A549 (cell line): ENCODE measurements around the gene ZNF446. TPM values are rescaled to one million over a fixed set of nuclear protein-coding genes. Genes with fewer than 3 reads are reported as not detected.

Experiments
- ATAC-seq, 2 experiments: fragments of 200-7000 bp in 1 of 2; fragments of >200 bp in 1 of 2; cut with Nextera tagmentation in 1 of 2; cut with Tn5 transposase in 1 of 2; 3 replicates each; pipeline versions ENCODE4 v1.8.0 to v1.9.1; 2018 to 2020; ENCODE audit warnings: mild to moderate bottlenecking in 1 of 2, moderate library complexity in 1 of 2
- CTCF ChIA-PET: fragments of 300-600 bp; sonication (Branson Sonifier 250); formaldehyde crosslinking; extraction: SDS; loops from one replicate; lab custom pipeline; 2021; ENCODE audit warnings: antibody characterized with exemption, inconsistent platforms; lab: Yijun Ruan, JAX
- POLR2A ChIA-PET: fragments of 350-600 bp; formaldehyde crosslinking; extraction: SDS; loops from one replicate; lab custom pipeline; 2021; ENCODE audit warnings: antibody characterized with exemption, inconsistent platforms; lab: Yijun Ruan, JAX
- DNase-seq, 2 experiments: peaks; one replicate each; pipeline versions ENCODE4 v3.0.0 to v3.0.0-alpha.2; 2011 to 2016; ENCODE audit warnings: low read depth in 1 of 2, low spot score in 1 of 2
- FAIRE-seq: peaks from 2 replicates; lab custom pipeline; 2011; peaks lifted over from hg19 to GRCh38; lab: Jason Lieb, UNC
- H3K27ac ChIP-seq, 2 experiments: fragments of >200 bp; sonication (Bioruptor Twin); formaldehyde crosslinking; 3 replicates each; pipeline ENCODE4 v1.5.1; 2016 to 2017
- H3K4me1 ChIP-seq: fragments of >200 bp; sonication (Bioruptor Twin); formaldehyde crosslinking; 3 replicates; pipeline ENCODE4 v1.6.1; 2016
- H3K4me2 ChIP-seq: fragments of >200 bp; sonication (Bioruptor Twin); formaldehyde crosslinking; 3 replicates; pipeline ENCODE4 v1.6.1; 2016
- H3K4me3 ChIP-seq: fragments of >200 bp; sonication (Bioruptor Twin); formaldehyde crosslinking; 3 replicates; pipeline ENCODE4 v1.5.1; 2016
- H3K9me3 ChIP-seq: fragments of >200 bp; sonication (Bioruptor Twin); formaldehyde crosslinking; 3 replicates; pipeline ENCODE4 v1.6.1; 2016
- CTCF ChIP-seq: fragments of >200 bp; sonication (Bioruptor Twin); formaldehyde crosslinking; IDR thresholded peaks from 3 replicates; pipeline ENCODE4 v1.5.1; 2016
- ELK1 ChIP-seq: fragments of 150-350 bp; IDR thresholded peaks from 2 replicates; pipeline ENCODE4 v1.6.1; 2014; ENCODE audit warnings: low read depth, mild to moderate bottlenecking, low read length
- FOSL2 ChIP-seq, 2 experiments: fragments of 450-650 bp in 1 of 2; fragments of >200 bp in 1 of 2; sonication (Bioruptor Twin) in 1 of 2; formaldehyde crosslinking; IDR thresholded peaks; 2 replicates each; pipeline versions ENCODE4 v1.5.0 to v1.6.1; 2016 to 2020; ENCODE audit warnings: mild to moderate bottlenecking in 1 of 2, moderate library complexity in 1 of 2
- FOXS1 ChIP-seq: fragments of 250-450 bp; sonication (Bioruptor Pico); IDR thresholded peaks from 2 replicates; pipeline ENCODE4 v1.5.0; 2020; ENCODE audit warnings: mild to moderate bottlenecking, moderate library complexity
- HOXB5 ChIP-seq: fragments of 250-450 bp; sonication (Bioruptor Pico); IDR thresholded peaks from 2 replicates; pipeline ENCODE4 v1.5.0; 2020; ENCODE audit warnings: mild to moderate bottlenecking, moderate library complexity
- JUNB ChIP-seq: fragments of >200 bp; sonication (Bioruptor Twin); formaldehyde crosslinking; IDR thresholded peaks from 2 replicates; pipeline ENCODE4 v1.6.1; 2016
- PHF8 ChIP-seq: fragments of 200-600 bp; sonication (generic); IDR thresholded peaks from 2 replicates; pipeline ENCODE4 v1.6.1; 2016; ENCODE audit warnings: low read depth, mild to moderate bottlenecking, antibody characterized with exemption, moderate library complexity, borderline replicate concordance
- POLR2AphosphoS2 ChIP-seq: conservative IDR thresholded peaks from 2 replicates; pipeline ENCODE4 v1.6.1; 2012; ENCODE audit warnings: low read length, improper control_type of control experiment, inconsistent platforms
- RAD21 ChIP-seq, 2 experiments: fragments of >200 bp in 1 of 2; sonication (Bioruptor Twin) in 1 of 2; formaldehyde crosslinking in 1 of 2; IDR thresholded peaks in 1 of 2; conservative IDR thresholded peaks in 1 of 2; 2 replicates in 1 of 2; 3 replicates in 1 of 2; pipeline ENCODE4 v1.6.1; 2012 to 2018; ENCODE audit warnings: inconsistent platforms in 1 of 2
- SREBF2 ChIP-seq: fragments of 450-650 bp; IDR thresholded peaks from 2 replicates; pipeline ENCODE4 v1.6.1; 2014; ENCODE audit warnings: mild to moderate bottlenecking, moderate library complexity
- TP53 ChIP-seq: fragments of 250-450 bp; sonication (Bioruptor Pico); IDR thresholded peaks from 2 replicates; pipeline ENCODE4 v1.5.0; 2021; ENCODE audit warnings: mild to moderate bottlenecking, moderate library complexity
- WGBS: methylation state at CpG from one replicate; pipeline ENCODE4 v1.1.6; 2017; ENCODE audit errors: missing lambda C conversion rate; 5-methylcytosine and 5-hydroxymethylcytosine counted together
- polyA plus RNA-seq, 4 experiments: library from polyadenylated mRNA; depleted of rRNA in 3 of 4; stranded (reverse); fragments of >200 nt; fragmentation: RNase III in 1 of 4; extraction: RNeasy Plus Mini Kit Qiagen cat#74134 plus additional on column Dnase treatment in 1 of 4; gene quantifications; 2 replicates in 3 of 4; 3 replicates in 1 of 4; pipeline ENCODE4 v1.2.3, GENCODE V29; 2011 to 2017

ZNF446 gene
- polyA plus RNA-seq, 2 of the 4 experiments (the other 2 are of a cell fraction): 6.2 to 11.0 TPM

- Histone ChIP-seq H3K9me3 (no peaks in the 10 kb centered on the region), H3K27ac (peak overlapping the region in 1 of 2 experiments; percentile 92; a peak in 1 of 6 replicates), H3K4me1 (peaks cover 20% of the 10 kb centered on the region), H3K4me3 (no peak overlapping the region), H3K4me2 (peak overlapping the region; percentile 98; the same call in 2 of the 3 replicates)
- ChIA-PET POLR2A (interaction anchor here (0.6 kb wide), 1 partner anchor 131 kb away, joined by 3 read pairs; no protein-coding TSS in a partner anchor), CTCF (interaction anchor here (0.8 to 8.6 kb wide), 11 partner anchors 9 to 79 kb away, joined by 3 to 222 read pairs (median 8); partner anchors contain the start of genes CHMP2A, SLC27A5, TRIM28 and ZNF446)
- no peak for TF ChIP-seq PHF8
- TF ChIP-seq POLR2AphosphoS2: no peak
- no peak for TF ChIP-seq TP53 (CRISPR knock-in tag)
- TF ChIP-seq CTCF: peak; percentile 14; the same call in 1 of the 3 replicates
- no peak for ATAC-seq
- no peak for DNase-seq
- WGBS: 96% methylated on average over 56 of the region's 65 CpGs
- no peak for FAIRE-seq
Measured at GRCh38 chr19:58516964-58517833, 41.0 kb downstream of the ZNF446 start.

- ChIA-PET CTCF (interaction anchor here (0.7 to 8.6 kb wide), 46 partner anchors 11 to 1115 kb away, joined by 3 to 222 read pairs (median 8); partner anchors contain the start of genes CHMP2A, SLC27A5, TRIM28 and ZNF446), POLR2A (interaction anchor here (0.5 to 5.7 kb wide), 15 partner anchors 13 to 213 kb away, joined by 3 to 184 read pairs (median 9); partner anchors contain the start of genes CHMP2A, ERVK3-1, MZF1 and TRIM28)
- peak overlapping the region; percentile 86 to 92 for H3K27ac ChIP-seq
- H3K4me3 ChIP-seq: peak overlapping the region; percentile 65
- no peaks in the 10 kb centered on the region for H3K9me3 ChIP-seq
- FAIRE-seq (no peak), ATAC-seq (no peak), DNase-seq (no peak)
- peak overlapping the region; percentile 98 for H3K4me2 ChIP-seq
- no peak for TF ChIP-seq FOSL2 (IDR thresholded peaks at IDR 0.05)
- no peak for TF ChIP-seq FOSL2 (CRISPR knock-in tag; IDR thresholded peaks at IDR 0.05)
- TF ChIP-seq ELK1: no peak
- TF ChIP-seq POLR2AphosphoS2: no peak
- no peak for TF ChIP-seq TP53 (CRISPR knock-in tag)
- TF ChIP-seq FOXS1 (CRISPR knock-in tag): no peak
- TF ChIP-seq JUNB: no peak
- TF ChIP-seq HOXB5: no peak
- whole genome bisulfite sequencing: 14% methylated on average over 22 of the region's 22 CpGs
- H3K4me1 ChIP-seq: peaks cover 20% of the 10 kb centered on the region
Measured at GRCh38 chr19:58518256-58519086, 42.3 kb downstream of the ZNF446 start.

GRCh38 chr19:58519087-58519354 is 42.9 kb downstream of the ZNF446 start:
- FAIRE-seq (no peak), DNase-seq (peak; percentile 85 to 91), ATAC-seq (peak; percentile 62 to 74)
- H3K4me3 ChIP-seq: peak overlapping the region; percentile 65
- POLR2A ChIA-PET: interaction anchor here (0.5 to 5.7 kb wide), 18 partner anchors 8 to 214 kb away, joined by 3 to 184 read pairs (median 9); partner anchors contain the start of genes CHMP2A, ERVK3-1, MZF1 and SLC27A5
- 1% methylated on average over 14 of the region's 14 CpGs for WGBS
- peak overlapping the region; percentile 86 to 92 for H3K27ac ChIP-seq
- H3K4me1 ChIP-seq: peaks cover 20% of the 10 kb centered on the region
- peak in 1 of 2 experiments; percentile 37; a peak in 1 of 5 replicates for TF ChIP-seq RAD21 (conservative IDR thresholded peaks at IDR 0.05 in 1 of 2, IDR thresholded peaks at IDR 0.05 in 1 of 2)
- no peak for TF ChIP-seq SREBF2
- TF ChIP-seq, all 56 proteins: peak for 1
- Histone ChIP-seq H3K4me2 (peak overlapping the region; percentile 98), H3K9me3 (no peaks in the 10 kb centered on the region)
- CTCF ChIA-PET: interaction anchor here (0.7 to 8.6 kb wide), 46 partner anchors 10 to 1115 kb away, joined by 3 to 222 read pairs (median 8); partner anchors contain the start of genes CHMP2A, SLC27A5, TRIM28 and ZNF446
